ENCODE results near the gene AKAP3. TPM values are rescaled to one million over a fixed set of nuclear protein-coding genes. Genes with fewer than 3 reads are reported as not detected.

The AKAP3 gene
- total RNA-seq: 1.4 TPM in 2 replicates

GRCh38 chr12:4648501-4649357, at the start of gene AKAP3, which contains the start of gene NDUFA9:
TSS of gene AKAP3 (minus strand) at chr12:4649051. CDS start at chr12:4638196, 10,855 bp downstream.
TSS of gene NDUFA9 (plus strand) at chr12:4649114. CDS start at chr12:4649127, 13 bp downstream.
- intact Hi-C loops (cut with micrococcal nuclease): loop anchor here (1.0 to 10.0 kb wide), 6 partner anchors 44 to 1954 kb away; partner anchors contain the start of genes PARP11, RAD51AP1 and TIGAR

- intact Hi-C loops (cut with micrococcal nuclease): no loop called here
These were observed 41.9 kb upstream of the AKAP3 start for GRCh38 chr12:4690760-4691159.

DNA sequence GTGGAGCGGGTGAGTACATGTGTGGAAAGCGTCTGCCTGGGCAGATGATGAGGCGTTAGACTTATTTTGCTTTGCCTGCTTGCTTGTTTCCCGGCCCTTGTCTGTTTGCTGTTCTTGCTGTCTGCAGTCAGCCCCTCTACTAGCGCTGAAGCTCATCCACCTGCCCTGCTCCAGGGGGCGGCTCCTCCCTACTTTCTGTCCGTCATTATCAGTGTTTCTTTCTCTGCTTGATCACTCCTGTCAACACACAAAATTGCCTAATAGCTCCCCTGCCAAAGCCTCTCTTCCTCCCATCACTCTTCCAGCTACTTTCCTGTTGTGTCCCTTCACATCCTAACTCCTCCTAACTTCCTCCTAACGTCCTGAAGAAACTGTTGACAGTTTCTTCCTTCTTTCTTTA, 36.5 kb upstream of the AKAP3 start:
- intact Hi-C loops (cut with micrococcal nuclease): no loop called here

GRCh38 chr12:4681732-4682131, 32.9 kb upstream of the AKAP3 start:
- intact Hi-C loops (cut with micrococcal nuclease): no loop called here

DNA sequence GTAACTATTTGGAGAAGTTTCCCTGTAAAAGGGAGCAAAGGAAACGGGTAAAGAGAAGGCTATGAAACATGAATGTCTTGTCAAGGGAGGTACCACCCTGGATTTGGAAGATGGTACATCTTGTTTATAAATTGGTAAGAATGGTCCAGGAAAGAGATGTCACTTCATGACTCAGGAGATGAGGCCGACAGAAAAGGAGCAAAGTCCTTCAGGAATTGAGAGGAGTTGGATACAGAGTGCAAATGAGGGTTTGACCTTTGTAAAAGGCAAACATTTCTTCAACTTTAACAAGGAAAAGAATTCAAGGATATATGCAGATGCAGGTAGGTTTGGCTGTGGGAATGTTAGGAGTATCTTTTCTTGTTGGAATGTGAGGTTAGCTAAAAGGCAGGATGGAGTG, 30.9 kb upstream of the AKAP3 start:
- intact Hi-C loops (cut with micrococcal nuclease): no loop called here

DNA sequence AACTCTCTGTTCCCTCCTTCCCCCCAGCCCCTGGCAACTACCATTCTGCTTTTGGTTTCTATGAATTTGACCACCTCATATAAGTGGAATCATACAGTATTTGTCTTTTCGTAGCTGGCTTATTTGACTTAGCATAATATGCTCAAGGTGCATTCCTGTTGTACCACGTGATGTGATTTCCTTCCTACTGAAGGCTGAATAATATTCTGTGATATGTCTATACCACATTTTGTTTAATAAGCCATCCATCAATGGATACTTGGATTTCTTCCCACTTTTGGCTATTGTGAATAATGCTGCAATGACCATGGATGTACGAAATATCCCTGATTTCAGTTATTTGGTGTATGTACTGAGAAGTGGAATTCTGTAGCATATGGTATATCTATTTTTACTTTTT, 16.4 kb upstream of the AKAP3 start:
- intact Hi-C loops (cut with micrococcal nuclease): no loop called here

DNA sequence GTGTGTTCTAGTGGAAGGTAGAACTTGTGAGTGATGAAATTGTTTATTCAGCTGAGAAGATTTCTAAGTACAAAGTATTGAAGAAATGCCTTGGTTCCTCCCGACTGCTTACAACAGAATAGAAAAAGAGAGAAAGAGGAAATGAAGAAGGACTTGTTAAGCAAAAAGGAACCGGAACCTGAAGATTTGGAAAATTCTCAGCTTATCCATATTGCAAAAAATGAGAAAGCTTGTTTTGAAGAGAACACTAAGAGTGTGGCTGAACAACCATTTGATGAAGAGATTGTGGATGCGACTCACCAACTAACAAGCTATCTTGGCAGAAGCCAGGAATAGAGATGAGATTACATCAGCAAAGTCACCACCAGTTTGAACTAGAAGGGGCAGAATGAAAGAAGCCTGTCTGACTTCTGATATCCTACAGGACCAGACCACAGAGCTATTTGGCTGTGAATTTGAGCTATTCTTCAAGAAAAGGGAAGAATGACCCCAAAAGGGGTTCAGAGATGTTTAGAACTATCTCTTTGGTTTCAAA, 15.2 kb upstream of the AKAP3 start:
- intact Hi-C loops (cut with micrococcal nuclease): no loop called here

GRCh38 chr12:4653691-4654090, 4.8 kb upstream of the AKAP3 start:
- intact Hi-C loops (cut with micrococcal nuclease): no loop called here

DNA sequence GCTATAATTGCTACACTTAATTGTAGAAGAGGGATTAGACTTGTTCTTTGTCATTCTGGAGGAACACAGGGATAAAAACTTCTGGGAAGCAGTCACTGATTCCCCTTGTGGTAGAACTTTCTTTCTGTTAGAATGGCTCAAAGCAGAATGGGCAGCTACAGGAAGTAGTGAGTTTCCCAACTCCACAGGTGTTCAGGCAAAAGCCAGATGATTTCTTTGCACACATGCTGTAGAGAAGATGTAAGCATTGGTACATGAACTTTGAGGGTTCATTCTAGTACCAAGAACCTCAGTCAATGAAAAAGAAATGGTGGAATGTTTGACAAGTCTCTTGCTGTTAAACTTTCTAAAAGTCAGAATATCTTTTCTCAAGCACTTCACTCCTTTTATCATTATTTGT, 4.4 kb upstream of the AKAP3 start:
- intact Hi-C loops (cut with micrococcal nuclease): no loop called here

GRCh38 chr12:4649358-4649661, 459 bp upstream of the AKAP3 start:
- intact Hi-C loops (cut with micrococcal nuclease): loop anchor here (1.0 to 10.0 kb wide), 6 partner anchors 45 to 1955 kb away; partner anchors contain the start of genes PARP11, RAD51AP1 and TIGAR

DNA sequence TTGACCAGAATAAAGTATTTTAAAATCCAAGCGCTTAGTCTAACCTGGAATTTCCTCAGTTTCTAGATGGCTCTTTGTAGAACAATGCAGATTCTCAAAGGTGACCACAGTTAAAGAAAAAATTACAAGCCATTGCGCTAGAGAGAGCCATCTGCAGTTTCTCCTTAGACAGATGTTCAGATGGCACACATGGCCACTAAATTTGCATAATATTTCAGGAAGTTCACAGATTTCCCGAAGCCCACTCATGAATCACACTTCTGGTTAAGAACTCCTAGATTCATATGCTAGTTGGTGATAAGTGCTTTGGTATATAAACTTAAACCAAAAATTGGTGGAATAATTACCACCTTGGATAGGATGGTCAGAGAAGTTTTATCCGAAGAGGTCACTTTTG, 749 bp downstream of the AKAP3 start:
- intact Hi-C loops (cut with micrococcal nuclease): loop anchor here (2.0 to 10.0 kb wide), 2 partner anchors 181 to 1953 kb away; no protein-coding TSS in a partner anchor

GRCh38 chr12:4645023-4645422, 3.8 kb downstream of the AKAP3 start:
- intact Hi-C loops (cut with micrococcal nuclease): loop anchor here (10.0 kb wide), 1 partner anchor 1950 kb away; no protein-coding TSS in a partner anchor

DNA sequence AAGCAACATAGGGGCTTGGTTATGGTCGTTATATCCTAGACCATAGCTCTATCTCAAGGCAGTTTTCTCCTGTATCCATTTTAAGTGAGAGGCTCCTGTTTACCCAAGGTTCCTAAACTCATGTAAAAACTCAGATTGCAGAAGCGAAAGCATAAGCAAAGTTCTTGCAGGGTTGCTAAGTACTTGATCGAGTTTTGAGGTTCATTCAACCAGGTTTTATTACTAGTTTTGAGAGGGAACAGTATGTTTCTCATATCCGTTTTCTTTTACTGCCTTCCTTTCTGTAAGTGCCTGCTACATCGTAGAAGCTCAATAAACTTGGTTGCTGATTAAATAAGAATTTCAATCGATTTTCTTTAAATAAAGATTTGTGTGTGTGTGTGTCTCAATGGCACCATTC, 5.1 kb downstream of the AKAP3 start:
- intact Hi-C loops (cut with micrococcal nuclease): loop anchor here (10.0 kb wide), 1 partner anchor 1949 kb away; no protein-coding TSS in a partner anchor

DNA sequence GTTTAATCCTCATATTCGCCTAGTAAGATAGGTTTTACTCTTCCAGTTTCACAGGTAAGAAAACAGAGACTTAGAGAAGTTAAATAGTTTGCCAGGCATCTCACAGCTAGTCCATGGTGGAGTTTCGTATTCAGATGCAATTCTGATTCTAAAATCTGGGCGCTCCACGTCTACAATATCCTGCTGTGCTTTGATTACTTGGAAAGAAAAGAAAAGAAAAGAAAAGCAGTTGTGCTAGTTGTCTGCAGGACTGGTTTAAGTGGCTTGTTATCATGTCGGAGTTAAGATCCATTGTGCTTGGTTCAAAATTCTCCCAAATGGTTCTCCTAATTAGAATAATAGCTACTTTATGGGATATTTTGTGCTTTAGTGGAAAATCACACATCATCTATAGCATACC, 18.6 kb downstream of the AKAP3 start:
- intact Hi-C loops (cut with micrococcal nuclease): no loop called here

GRCh38 chr12:4628406-4628805, 20.4 kb downstream of the AKAP3 start:
- intact Hi-C loops (cut with micrococcal nuclease): no loop called here

DNA sequence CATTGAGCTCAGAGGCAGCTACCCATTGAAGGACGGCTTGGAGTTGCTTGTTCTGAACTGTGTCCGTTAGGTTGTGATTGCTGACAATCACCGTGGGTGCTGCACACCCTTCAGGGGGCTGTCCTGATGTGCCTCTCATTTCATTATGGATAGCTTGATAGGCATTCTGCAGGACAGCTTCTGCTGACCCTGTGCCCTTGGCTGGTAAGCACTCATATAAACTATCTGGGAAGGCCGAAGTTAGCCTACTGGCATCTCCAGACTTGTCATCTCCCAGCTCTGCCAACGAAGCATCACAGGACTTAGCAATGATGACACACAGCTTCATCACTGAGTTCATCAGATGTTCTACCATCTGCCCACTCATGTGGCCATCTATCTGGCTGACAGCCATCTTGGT, 22.3 kb downstream of the AKAP3 start:
- intact Hi-C loops (cut with micrococcal nuclease): no loop called here

GRCh38 chr12:4621511-4621910, 27.3 kb downstream of the AKAP3 start:
- intact Hi-C loops (cut with micrococcal nuclease): no loop called here

GRCh38 chr12:4615667-4616066, 33.2 kb downstream of the AKAP3 start:
- intact Hi-C loops (cut with micrococcal nuclease): no loop called here

GRCh38 chr12:4610481-4610880, 38.4 kb downstream of the AKAP3 start:
- intact Hi-C loops (cut with micrococcal nuclease): no loop called here

DNA sequence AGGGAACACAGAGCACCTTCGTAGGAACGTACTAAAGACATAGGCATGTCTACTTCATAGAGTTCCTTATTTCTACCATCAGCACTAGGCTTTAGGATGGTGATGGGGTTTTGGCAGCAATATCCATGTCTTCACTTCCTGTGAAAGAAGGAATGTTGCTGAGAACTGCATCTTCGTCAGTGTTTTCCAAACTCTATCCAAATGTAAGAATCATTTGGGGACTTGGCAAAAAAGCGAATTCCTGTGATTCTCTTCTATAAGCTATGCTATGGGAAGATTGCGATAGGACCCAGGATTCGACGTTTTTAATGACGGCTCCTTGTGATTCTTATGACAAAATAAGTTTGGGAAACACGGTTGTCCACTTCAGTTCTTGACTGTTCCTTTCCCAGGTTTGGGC, 39.8 kb downstream of the AKAP3 start:
- intact Hi-C loops (cut with micrococcal nuclease): no loop called here

DNA sequence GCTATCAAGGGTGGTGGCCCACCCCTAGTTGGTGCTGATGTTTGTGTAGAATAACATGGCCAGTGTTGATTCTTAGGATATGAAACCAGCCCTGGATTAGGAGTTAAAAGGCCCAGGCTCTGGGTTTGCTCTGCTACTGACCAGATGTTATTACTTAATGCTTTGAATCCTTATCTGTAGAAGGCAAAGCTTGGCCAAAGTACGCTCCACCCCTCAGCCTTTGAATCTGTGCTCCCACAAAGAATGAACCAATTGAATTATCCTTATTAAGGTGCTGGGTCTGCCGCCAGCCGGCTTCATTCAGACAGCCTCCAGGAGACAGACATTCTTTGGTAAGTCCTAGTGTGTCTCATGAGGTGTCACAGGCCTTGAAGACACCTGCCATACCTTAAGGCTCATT, 41.8 kb downstream of the AKAP3 start:
- intact Hi-C loops (cut with micrococcal nuclease): no loop called here

GRCh38 chr12:4604684-4605193, 44.1 kb downstream of the AKAP3 start:
- intact Hi-C loops (cut with micrococcal nuclease): loop anchor here (1.0 to 2.0 kb wide), 5 partner anchors 42 to 250 kb away; partner anchors contain the start of genes AKAP3, DYRK4, NDUFA9 and RAD51AP1
